CD4-positive, alpha-beta T cell treated with Interleukin-1 beta for 1 hour (primary cell): ENCODE data around the gene NAGK.
"Not testable (repeated sequence)": the region's sequence is repeated elsewhere in the genome, so short reads cannot be mapped to it uniquely, and the experiment has no call there.

Source experiments
- DNase-seq, 2 donors: peaks; one replicate each; pipeline ENCODE4 v3.0.0-alpha.2; 2020 to 2022

Gene NAGK

DNA sequence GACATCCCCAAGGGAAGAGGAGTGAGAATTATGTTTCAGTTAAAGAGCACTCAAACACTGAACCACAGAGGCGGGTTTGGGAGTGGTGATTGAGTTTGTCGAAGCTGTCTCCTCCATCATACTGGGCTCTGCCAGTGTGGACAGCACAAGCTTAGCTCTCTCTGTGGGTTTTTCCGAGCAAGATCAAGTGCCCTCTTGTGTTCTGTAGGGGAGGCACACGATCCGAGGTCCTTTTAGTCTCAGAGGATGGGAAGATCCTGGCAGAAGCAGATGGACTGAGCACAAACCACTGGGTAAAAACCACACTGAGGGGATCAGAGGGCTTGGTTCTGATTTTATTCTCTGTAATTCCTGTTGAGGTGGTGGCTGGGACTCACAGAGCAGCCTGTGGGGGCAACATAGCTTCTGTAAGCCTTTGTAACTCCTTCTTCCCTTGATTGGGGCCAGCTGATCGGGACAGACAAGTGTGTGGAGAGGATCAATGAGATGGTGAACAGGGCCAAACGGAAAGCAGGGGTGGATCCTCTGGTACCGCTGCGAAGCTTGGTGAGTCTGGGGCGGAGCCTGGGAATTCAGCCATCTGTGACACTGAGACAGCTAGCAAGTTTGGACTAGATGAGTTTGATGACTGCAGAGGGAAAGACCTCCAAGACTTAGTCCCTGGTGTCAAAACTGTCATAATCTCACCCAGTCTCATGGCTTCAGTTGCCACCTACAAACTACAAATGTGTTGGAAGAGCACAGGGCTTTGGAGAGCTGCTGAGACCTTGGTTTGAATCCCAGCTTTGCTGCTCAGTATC, 2.0 kb downstream of the NAGK start:
- DNase-seq: peak in 1 of 2 donors; percentile 31

DNA sequence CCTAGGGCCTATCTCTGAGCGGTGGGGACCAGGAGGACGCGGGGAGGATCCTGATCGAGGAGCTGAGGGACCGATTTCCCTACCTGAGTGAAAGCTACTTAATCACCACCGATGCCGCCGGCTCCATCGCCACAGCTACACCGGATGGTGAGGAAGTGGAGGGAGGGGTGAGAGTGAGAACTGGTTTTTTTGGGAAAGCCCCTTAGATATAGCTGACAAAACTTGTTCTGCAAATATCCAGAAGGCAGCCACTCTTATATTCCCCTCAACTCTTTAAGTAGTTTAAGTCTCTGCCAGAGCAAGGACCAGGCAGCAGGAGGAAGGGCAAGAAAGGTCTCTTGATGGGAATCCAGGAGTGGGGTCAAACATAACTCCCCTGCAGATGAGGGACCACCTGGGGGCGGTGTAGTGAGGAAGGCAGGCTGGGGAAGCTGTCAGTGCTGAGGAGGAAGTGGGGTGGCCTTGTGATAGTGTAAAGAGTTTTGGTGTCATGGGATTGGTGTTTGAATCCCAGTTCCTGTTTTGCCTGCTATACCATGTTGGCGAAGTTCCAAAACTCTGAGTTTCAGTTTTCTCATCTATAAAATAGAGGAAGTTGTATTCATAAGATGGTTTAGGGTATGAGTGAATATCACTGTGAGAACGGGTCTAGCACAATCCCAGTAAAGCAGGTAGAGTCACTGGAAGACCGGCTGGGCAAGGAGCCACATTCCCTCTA, 3.4 kb downstream of the NAGK start:
- peak; percentile 68 to 70 for DNase-seq

DNA sequence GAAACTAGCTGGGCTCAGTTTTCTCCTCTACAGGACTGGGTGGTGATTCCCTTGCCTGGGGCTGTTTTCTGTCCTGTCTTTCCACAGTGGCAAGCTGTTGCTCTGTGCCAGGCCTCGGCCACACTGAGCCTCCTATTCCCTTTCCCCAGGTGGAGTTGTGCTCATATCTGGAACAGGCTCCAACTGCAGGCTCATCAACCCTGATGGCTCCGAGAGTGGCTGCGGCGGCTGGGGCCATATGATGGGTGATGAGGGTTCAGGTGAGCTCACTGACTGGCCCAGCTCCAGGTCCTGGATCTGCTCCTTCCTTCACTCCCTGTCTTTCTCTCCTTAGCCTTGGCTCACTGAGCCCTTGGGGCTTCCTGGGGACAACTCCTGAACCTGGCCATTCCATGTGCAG, 4.0 kb downstream of the NAGK start:
- no peak for DNase-seq

DNA sequence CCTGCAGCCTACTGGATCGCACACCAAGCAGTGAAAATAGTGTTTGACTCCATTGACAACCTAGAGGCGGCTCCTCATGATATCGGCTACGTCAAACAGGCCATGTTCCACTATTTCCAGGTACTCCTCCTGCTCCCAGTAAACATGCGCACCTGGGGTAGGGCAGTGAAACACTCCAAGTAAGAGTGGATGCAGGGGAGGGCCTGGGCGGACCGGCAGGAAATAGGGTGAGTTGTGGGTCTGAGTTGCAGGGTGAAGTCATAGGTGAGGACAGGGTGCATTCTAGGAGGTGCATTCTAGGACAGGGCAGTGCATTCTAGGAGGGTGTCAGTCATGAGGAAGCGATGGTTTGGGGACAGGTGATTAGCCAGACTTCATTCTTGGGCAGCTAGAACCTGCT, 5.0 kb downstream of the NAGK start:
- DNase-seq: no peak

DNA sequence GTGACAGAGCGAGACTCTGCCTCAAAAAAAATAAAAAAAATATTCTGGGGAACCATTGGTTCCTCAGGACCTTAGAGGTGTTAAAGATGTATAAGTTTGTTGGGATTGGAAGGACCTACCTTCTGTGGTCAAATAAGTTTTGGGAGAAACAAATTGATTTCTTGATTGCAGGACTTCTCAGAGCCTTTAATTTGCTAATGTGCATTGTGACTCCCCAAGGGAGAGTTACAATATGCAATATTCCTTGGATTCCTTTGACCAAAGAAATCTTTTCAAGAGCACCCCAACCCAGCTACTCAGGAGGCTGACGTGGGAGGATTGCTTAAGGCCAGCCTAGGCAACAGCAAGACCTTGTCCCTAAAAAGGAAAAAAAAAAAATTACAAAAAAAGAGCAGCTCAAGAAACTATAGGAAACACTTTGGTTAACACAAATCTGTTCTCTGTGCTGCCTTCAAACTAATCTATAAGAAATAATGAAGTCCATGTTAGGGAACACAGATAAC, 6.5 kb downstream of the NAGK start:
- DNase-seq: no peak

DNA sequence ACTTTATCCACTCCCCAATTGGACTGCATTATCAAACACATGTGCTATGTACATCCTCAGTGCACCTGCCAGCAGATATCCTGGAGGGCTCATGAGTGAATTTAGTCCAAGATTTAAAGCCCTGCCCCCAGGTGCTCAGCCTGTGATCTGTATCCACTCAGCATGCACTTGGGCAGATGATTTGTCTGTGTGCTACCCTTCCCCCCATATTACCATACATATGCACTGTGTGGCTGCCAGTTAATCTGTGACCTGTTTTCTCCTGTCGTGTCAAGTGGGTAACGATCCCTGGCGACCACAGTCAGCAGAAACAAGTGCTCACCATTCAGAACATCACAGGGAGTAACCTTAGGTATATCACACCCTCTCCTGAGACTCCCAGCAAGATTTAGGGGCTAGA, 10.2 kb downstream of the NAGK start:
- DNase-seq: no peak

DNA sequence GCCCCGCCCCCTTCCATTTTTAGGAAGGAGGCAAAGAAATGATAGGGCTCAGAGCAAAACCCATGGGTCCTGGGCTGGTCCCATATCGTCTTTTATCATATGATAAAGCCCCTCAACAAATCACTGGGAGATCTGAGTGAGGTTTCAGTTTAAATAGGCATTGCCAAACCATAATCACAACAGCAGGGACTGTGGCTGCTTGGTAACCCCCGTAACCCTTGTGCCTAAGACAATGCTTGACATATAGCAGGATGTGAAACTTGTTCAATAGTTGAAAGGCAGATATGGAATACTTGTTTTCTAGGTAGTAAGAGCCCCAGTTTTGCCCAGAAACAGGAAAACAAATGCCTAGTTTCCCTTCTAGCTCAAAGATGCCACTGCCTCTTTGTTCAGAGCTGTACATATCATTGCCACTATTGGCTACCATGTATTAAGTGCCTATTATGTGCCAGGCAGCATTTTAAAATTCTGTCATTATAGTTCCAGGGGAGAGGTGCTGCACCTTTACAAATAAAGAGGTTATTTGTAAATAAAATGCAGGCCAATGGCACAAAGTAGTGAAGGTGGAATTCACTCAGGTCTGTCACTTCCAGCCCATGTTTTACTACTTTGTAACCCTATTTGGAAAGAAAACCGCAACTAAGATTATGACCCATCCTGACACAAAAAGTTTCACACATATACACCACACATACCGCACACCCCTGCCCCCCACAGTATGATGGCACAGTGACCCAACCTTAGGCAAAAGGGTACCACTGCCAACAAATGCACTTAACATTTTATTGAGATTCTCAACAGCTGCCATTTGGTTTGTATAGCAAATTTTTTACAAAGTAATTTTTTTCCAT, 14.2 kb downstream of the NAGK start:
- DNase-seq: no peak

DNA sequence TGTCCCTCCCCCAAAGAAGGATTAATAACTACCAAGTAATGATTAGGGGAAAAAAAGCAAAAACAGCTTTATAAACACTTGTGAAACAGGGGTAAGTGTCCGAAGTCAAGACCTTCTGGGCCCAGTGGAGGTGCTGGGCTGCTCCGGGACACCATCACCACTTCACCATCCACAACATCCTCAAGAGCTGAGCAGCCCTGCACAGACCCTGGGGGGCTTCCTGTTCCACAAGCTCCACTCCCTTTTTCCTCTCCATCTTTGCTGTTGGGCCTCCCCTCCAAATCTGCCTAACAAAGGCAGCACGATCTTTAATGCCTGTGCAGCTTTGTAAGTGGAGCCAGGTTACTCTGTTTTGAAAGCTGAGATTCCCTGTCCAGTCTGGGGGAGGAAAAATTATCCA, 14.8 kb downstream of the NAGK start:
- DNase-seq: not testable (repeated sequence)

DNA sequence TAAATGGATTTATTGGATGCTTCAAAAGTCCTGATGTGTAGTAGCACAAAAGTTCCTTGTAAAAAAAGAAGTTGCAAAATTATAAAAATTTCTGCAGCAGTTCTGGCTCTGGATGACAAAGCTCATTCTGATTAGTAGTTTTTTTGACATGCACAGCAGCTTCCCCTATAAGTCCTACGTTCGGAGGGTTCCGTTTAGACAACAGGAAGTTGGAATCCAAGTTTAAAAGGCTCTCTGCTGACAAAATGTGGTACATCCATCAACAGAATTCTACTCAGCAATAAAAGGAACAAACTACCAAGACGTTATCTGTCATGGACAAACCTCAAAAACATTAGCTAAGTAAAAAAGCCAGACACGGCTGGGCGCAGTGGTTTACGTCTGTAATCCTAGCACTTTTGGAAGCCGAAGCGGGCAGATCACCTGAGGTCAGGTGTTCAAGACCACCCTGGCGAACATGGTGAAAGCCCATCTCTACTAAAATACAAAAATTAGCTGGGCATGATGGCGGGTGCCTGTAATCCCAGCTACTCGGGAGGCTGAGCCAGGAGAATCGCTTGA, 15.4 kb downstream of the NAGK start:
- DNase-seq: not testable (repeated sequence)

DNA sequence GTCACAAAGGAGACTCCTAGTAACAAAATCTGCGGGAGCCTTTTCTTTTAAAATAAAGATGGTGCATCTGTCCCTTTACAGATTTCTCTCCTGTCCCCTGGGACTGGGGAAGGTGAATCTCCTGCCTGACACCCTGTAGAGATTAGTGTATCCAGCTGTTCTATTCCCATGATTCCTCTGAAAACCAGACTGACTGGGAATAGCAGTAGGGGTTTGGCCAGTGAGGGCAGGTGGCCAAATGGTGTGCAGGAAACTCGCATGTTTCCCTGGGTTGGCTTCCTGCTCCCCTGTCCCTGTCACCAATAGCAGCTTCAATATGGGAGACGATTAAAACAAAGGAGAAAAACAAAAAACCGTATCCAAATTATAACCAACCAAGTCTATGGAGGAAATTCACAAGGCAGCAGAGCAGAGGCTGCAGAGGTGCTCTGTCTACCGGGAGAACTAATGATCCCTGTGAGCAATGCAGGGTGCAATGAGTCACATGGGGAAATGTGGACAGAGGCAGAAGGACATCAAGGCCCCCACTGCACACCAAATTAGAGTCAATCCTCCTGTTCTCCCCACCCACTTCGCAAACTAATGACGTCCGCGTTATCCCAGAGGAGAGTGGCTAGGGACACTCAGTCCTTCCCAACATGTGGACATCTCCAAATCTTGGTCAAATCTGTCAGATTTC, 17.0 kb downstream of the NAGK start:
- DNase-seq: not testable (repeated sequence)

DNA sequence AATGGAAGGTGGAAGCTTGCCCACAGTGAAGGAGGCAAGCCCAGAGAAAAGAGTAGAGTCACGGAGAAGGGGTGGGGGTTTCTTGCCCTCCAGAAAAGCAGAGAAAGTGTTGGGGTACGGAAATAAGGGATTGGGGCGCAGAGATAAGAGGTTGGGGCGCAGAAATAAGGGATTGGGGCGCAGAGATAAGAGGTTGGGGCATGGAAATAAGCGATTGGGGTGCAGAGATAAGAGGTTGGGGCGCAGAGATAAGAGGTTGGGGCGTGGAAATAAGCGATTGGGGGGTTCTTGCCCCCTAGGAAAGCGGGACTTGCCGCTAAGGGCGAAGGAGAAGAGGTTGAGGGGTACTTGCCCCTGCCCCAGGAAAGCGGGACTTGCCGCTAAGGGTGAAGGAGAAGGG, 21.0 kb downstream of the NAGK start:
- DNase-seq: not testable (repeated sequence)

DNA sequence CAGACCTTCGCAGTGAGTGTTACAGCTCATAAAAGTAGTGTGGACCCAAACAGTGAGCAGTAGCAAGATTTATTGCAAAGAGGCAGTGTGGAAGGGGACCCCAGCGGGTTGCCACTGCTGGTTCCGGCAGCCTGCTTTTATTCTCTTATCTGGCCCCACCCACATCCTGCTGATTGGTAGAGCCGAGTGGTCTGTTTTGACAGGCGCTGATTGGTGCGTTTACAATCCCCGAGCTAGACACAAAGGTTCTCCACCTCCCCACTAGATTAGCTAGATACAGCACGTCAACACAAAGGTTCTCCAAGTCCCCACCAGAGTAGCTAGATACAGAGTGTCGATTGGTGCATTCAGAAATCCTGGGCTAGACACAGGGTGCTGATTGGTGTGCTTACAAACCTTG, 23.4 kb downstream of the NAGK start:
- not testable (repeated sequence) for DNase-seq

DNA sequence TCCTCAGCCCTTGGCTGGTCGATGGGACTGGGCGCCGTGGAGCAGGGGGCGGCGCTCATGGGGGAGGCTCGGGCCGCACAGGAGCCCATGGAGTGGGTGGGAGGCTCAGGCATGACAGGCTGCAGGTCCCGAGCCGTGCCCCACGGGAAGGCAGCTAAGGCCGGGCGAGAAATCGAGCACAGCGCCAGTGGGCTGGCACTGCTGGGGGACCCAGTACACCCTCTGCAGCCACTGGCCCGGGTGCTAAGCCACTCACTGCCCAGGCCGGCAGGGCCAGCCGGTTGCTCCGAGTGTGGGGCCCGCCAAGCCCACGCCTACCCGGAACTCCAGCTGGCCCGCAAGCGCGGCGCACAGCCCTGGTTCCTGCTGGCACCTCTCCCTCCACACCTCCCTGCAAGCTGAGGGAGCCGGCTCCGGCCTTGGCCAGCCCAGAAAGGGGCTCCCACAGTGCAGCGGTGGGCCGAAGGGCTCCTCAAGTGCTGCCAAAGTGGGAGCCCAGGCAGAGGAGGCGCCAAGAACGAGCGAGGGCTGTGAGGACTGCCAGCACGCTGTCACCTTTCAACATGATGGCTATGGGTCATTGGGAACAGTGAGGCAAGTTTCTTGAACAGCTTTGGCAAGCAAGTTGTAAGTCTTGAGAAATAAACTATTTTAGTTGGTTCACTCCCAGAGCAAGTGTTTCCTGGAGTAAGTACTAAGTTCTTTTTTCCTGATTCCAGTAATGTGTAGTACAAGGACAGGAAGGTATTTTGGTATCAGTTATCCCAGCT, 24.2 kb downstream of the NAGK start:
- DNase-seq: not testable (repeated sequence)

DNA sequence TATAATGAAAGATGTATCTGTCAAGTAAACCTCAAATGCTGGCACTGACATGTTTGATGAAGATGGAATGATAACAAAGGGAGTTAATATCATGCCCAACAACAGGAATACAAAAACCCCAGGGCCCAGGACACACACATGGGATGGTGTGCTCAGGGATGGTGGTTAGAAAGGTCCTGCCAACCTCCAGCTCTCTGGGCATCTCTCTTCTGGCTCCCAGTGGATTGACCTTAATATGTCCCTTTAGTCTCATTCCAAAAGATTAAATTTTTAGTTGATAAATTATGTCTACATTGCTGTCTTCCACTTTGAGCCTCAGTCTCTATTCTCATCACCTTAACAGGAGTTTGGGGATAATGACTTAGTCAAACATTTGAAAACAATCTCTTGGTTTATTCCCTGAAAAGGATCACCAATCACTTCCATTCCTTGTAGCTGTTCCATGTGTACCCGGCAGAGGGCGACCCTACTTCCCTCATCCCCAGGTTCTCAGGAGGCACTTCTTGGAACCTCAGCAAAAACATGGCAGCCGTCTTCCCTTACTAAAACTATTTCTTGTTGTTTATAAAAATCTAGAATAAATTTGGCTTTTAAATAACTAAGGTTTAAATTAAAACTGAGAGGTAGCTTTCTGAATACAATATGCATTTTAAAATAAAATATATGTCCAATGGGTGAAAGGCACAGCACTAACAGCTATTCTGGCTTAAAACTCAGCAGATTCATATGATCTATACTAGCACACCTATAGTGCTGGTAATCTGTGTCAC, 31.9 kb downstream of the NAGK start:
- DNase-seq: peak; percentile 40 to 42

DNA sequence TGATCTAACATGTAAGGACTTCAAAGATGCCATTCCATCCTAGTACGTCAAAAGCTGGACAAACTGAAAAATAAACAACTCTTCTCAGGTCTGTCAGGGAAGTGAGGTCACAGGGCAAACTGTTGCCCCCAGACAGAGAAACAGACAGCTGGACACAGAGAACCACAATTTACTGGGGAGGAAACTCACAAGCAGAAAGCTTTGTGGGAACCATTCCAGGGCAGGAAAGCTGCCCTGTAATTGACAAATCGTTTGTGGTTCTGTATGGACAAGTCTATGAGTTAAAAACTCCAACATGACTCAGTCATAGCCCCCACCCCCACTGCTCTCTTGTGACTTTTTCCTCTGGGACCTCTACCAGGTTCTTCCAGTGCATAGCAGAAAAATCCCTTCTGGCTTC, 33.2 kb downstream of the NAGK start:
- DNase-seq: no peak

DNA sequence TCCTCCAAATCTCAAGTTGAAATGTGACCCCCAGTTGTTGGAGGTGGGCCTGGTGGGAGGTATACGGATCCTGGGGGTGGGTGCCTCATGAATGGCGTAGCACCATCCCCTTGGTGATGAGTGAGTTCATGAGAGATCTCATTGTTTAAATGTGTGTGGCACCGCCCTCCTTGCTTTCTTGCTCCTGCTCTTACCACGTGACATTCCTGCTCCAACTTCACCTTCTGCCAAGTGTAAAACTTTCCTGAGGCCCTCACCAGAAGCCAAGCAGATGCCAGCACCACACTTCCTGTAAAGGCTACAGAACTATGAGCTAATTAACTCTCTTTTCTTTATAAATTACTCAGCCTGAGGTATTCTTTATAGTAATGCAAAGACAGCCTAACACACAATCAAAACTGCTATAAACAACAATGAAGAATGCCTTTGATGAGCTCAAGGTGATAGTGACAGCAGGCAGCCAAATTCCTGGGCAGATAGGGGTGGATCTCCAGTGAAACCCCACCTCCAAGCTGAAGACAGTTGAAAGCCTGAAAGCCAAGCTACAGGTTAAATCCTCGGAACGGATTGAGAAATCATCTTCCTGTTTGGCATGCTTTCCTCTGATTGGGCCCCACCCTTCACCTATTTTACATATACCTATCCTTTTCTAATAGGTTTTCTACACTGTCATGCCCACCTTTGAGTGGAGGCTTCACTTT, 34.7 kb downstream of the NAGK start:
- DNase-seq: no peak

DNA sequence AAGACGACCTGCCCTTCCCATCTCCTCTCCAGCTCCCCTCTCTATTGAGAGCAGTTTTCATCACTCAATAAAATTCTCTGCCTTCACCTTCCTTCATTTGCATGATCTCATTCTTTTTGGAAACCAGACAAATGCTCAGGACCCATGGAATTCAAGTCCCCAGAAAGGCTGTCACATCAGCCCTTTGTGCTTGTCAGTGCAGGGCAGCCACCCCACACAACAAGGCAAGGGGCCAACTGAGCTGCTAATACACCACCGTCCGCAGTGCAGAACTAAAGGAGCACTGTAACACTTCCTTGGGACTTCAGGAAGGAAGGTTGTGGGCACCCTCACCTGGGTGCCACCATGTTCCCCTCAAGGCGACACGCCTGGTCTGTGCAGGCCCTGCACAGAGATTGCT, 35.4 kb downstream of the NAGK start:
- no peak for DNase-seq

DNA sequence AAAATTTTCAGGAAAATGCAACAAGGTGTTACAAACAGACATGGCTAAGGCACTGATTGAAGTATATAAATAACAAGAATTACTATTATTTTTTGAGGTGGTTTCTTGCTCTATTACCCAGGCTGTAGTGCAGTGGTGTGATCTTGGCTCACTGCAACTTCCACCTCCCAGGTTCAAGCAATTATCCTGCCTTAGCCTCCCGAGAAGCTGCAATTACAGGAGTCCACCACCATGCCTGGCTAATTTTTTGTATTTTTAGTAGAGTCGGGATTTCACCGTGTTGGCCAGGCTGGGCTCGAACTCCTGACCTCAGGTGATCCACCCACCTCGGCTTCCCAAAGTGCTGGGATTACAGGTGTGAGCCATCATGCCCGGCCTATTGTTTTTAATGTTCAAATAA, 38.0 kb downstream of the NAGK start:
- not testable (repeated sequence) for DNase-seq

DNA sequence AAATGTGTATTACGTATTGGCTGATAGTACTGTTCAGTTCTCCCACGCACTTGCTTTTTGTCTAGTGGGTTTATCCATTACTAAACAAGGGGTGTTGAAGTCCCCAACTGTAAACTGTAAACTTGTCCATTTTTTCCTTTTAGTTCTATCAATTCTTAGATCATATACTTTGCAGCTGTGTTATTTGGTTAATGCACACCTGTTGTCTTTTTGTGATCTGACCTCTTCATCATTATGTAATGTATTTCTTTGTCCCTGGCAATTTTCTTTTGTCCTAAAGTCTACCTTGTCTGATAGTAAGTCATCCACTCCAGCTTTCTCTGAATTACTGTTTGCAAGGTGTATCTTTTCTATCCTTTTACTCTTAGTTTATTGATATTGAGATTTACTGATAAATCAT, 39.6 kb downstream of the NAGK start:
- DNase-seq: no peak

DNA sequence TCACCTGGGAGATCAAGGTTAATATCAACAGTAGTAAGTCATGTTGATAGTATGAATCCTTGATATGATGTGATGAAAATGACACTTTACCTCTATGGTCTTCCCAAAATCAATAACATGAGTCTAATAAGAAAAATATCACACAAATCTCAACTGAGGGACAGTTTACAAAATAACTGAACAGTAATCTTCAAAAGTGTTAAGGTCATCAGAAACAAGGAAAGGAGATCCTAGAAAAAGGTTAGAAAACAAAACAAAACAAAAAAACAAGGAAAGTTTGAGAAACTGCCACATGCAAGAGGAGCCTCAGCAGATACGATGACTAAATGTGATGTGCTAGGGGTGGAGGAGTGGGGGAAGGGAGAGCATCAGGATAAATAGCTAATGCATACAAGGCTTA, 45.4 kb downstream of the NAGK start:
- DNase-seq: no peak
